GM12891 (cell line): Measurements from ENCODE around the gene CWC15.

Experiments used
- POU2F2 ChIP-seq: IDR thresholded peaks from 2 replicates; pipeline ENCODE4 v1.6.1; 2011; ENCODE audit warnings: low read depth, mild to moderate bottlenecking, control low read depth, low read length, moderate library complexity
- TAF1 ChIP-seq: IDR thresholded peaks from 2 replicates; pipeline ENCODE4 v1.6.1; 2011; ENCODE audit warnings: low read depth, low read length, control low read depth

GRCh38 chr11:94912806-94913205 lies 60.5 kb downstream of the CWC15 start:
- no peak for TF ChIP-seq TAF1
- no peak for TF ChIP-seq POU2F2
